Endodermal cell (in vitro differentiated cells): ENCODE results near the gene KLF7. TPM values are rescaled to one million over a fixed set of nuclear protein-coding genes. Genes with fewer than 3 reads are reported as not detected.
A peak's percentile ranks its signal among the peaks of the same experiment; 100 is the strongest.

Experiments used
- DNase-seq: peaks from one replicate; pipeline ENCODE4 v3.0.0-alpha.2; 2017
- H3K27ac ChIP-seq: 2 replicates; pipeline ENCODE4 v1.5.1; 2013; ENCODE audit warnings: mild to moderate bottlenecking, low read depth, low read length, moderate library complexity
- H3K27me3 ChIP-seq: 2 replicates; pipeline ENCODE4 v1.6.1; 2013; ENCODE audit warnings: mild to moderate bottlenecking, low read length, moderate library complexity; ENCODE audit not compliant: insufficient read depth, control insufficient read depth, poor library complexity, severe bottlenecking
- H3K36me3 ChIP-seq: 2 replicates; pipeline ENCODE4 v1.7.0; 2013; ENCODE audit warnings: mild to moderate bottlenecking, low read length, moderate library complexity; ENCODE audit not compliant: control insufficient read depth, insufficient read depth
- H3K4me1 ChIP-seq: one replicate; pipeline ENCODE4 v1.7.0; 2013; ENCODE audit warnings: low read length; ENCODE audit not compliant: control insufficient read depth, insufficient read depth
- H3K4me3 ChIP-seq: 2 replicates; pipeline ENCODE4 v1.5.1; 2013; ENCODE audit warnings: mild to moderate bottlenecking, low read length, moderate library complexity
- H3K9ac ChIP-seq: 2 replicates; pipeline ENCODE4 v1.6.1; 2013; ENCODE audit warnings: mild to moderate bottlenecking, low read length, moderate library complexity; ENCODE audit not compliant: poor library complexity, severe bottlenecking; ENCODE audit errors: extremely low read depth
- H3K9me3 ChIP-seq: 2 replicates; pipeline ENCODE4 v1.6.1; 2013; ENCODE audit warnings: mild to moderate bottlenecking, low read length, moderate library complexity; ENCODE audit not compliant: control insufficient read depth
- H3K27ac Mint-ChIP-seq: 2 replicates; pipeline ENCODE4 v1.8.0; 2020; ENCODE audit warnings: mixed read lengths
- H3K27me3 Mint-ChIP-seq: 2 replicates; pipeline ENCODE4 v1.8.0; 2021; ENCODE audit warnings: mild to moderate bottlenecking, mixed read lengths; ENCODE audit not compliant: insufficient read depth
- H3K36me3 Mint-ChIP-seq: 2 replicates; pipeline ENCODE4 v1.8.0; 2020; ENCODE audit warnings: low read depth, mixed read lengths
- H3K4me1 Mint-ChIP-seq: 2 replicates; pipeline ENCODE4 v1.8.0; 2020; ENCODE audit warnings: mixed read lengths
- H3K4me3 Mint-ChIP-seq: 2 replicates; pipeline ENCODE4 v1.8.0; 2020; ENCODE audit warnings: mild to moderate bottlenecking, moderate library complexity, mixed read lengths
- H3K9me3 Mint-ChIP-seq: 2 replicates; pipeline ENCODE4 v1.8.0; 2020; ENCODE audit warnings: mild to moderate bottlenecking, mixed read lengths
- CTCF ChIP-seq: fragments of 200-600 bp; sonication (generic); conservative IDR thresholded peaks from 2 replicates; pipeline ENCODE4 v1.5.0; 2021; ENCODE audit warnings: antibody characterized with exemption, mild to moderate bottlenecking
- WGBS, 2 experiments: methylation state at CpG; one replicate each; pipeline versions ENCODE4 v1.1.5 to v1.1.7; 2013; ENCODE audit warnings: missing lambda C conversion rate in 2 of 2, mixed read lengths in 1 of 2; ENCODE audit not compliant: insufficient coverage in 1 of 2, insufficient read length in 1 of 2; 5-methylcytosine and 5-hydroxymethylcytosine counted together
- total RNA-seq, 2 donors: library from RNA; stranded (reverse); fragmentation: NEBNext Ultra II Directional in 1 of 2; extraction: Animal tissue kit (Norgen Biotek cat#: 25700) in 1 of 2; gene quantifications; 2 replicates in 1 of 2; 3 replicates in 1 of 2; pipeline ENCODE4 v1.2.1, GENCODE V29; 2021

KLF7 gene
- total RNA-seq, 2 donors from 2014 or later: 27.4 to 27.8 TPM

GRCh38 chr2:207139552-207139951, 26.2 kb downstream of the KLF7 start:
- H3K27ac ChIP-seq: no peak overlapping the region
- 97 to 100% methylated on average over 1 to 4 of the region's 4 CpGs for WGBS, 2 experiments
- Mint-ChIP-seq H3K9me3 (no peaks in the 10 kb centered on the region), H3K4me3 (no peak overlapping the region), H3K27ac (no peak overlapping the region), H3K4me1 (peaks cover 78% of the 10 kb centered on the region), H3K36me3 (peaks cover 12% of the 10 kb centered on the region), H3K27me3 (no peaks in the 10 kb centered on the region)
- peaks cover 32% of the 10 kb centered on the region for H3K4me1 ChIP-seq
- no peak for TF ChIP-seq CTCF
- no peaks in the 10 kb centered on the region for H3K9me3 ChIP-seq
- H3K36me3 ChIP-seq: peaks cover 67% of the 10 kb centered on the region
- H3K4me3 ChIP-seq: no peak overlapping the region
- H3K27me3 ChIP-seq: no peaks in the 10 kb centered on the region
- DNase-seq: no peak
- no peak overlapping the region for H3K9ac ChIP-seq

GRCh38 chr2:207138627-207139297, 27.0 kb downstream of the KLF7 start:
- no peak overlapping the region for H3K27ac Mint-ChIP-seq
- peak overlapping the region; percentile 34 for H3K27ac ChIP-seq

GRCh38 chr2:207137596-207138337, 28.0 kb downstream of the KLF7 start:
- Histone ChIP-seq H3K9ac (no peak overlapping the region), H3K36me3 (peaks cover 79% of the 10 kb centered on the region), H3K9me3 (no peaks in the 10 kb centered on the region), H3K27me3 (no peaks in the 10 kb centered on the region), H3K4me1 (peaks cover 25% of the 10 kb centered on the region), H3K27ac (peak overlapping the region; percentile 34), H3K4me3 (no peak overlapping the region)
- TF ChIP-seq CTCF: no peak
- H3K4me1 Mint-ChIP-seq: peaks cover 73% of the 10 kb centered on the region
- H3K36me3 Mint-ChIP-seq: peaks cover 18% of the 10 kb centered on the region
- H3K4me3 Mint-ChIP-seq: no peak overlapping the region
- no peak for DNase-seq
- no peaks in the 10 kb centered on the region for H3K27me3 Mint-ChIP-seq
- no peaks in the 10 kb centered on the region for H3K9me3 Mint-ChIP-seq
- H3K27ac Mint-ChIP-seq: no peak overlapping the region
- WGBS, 2 experiments: 94 to 100% methylated on average over 1 to 2 of the region's 2 CpGs

More at GRCh38 chr2:207138627-207139297, 27.0 kb downstream of the KLF7 start:
- Mint-ChIP-seq H3K4me1 (peaks cover 76% of the 10 kb centered on the region), H3K4me3 (no peak overlapping the region), H3K36me3 (peaks cover 11% of the 10 kb centered on the region), H3K9me3 (no peaks in the 10 kb centered on the region), H3K27me3 (no peaks in the 10 kb centered on the region)
- no peak for TF ChIP-seq CTCF
- H3K36me3 ChIP-seq: peaks cover 69% of the 10 kb centered on the region
- peaks cover 30% of the 10 kb centered on the region for H3K4me1 ChIP-seq
- 89 to 93% methylated on average over 7 to 9 of the region's 9 CpGs for WGBS, 2 experiments
- H3K4me3 ChIP-seq: no peak overlapping the region
- DNase-seq: no peak
- no peaks in the 10 kb centered on the region for H3K27me3 ChIP-seq
- no peaks in the 10 kb centered on the region for H3K9me3 ChIP-seq
- no peak overlapping the region for H3K9ac ChIP-seq
